Medulla oblongata (tissue), 1 donor: ENCODE data around the gene STK10.

ENCODE experiments used
- DNase-seq: peaks from one replicate; pipeline ENCODE4 v3.0.0-alpha.2; 2015; ENCODE audit errors: extremely low spot score

STK10 gene

GRCh38 chr5:172090976-172091547, 97.0 kb downstream of the STK10 start:
- DNase-seq = no peak

- DNase-seq = no peak
Measured at GRCh38 chr5:172089298-172090117, 98.5 kb downstream of the STK10 start.

GRCh38 chr5:172088801-172089200, 99.2 kb downstream of the STK10 start:
- DNase-seq = no peak

GRCh38 chr5:172086194-172086975, 101.6 kb downstream of the STK10 start:
- DNase-seq = no peak

- DNase-seq = no peak
Measured at GRCh38 chr5:172085738-172086137, 102.3 kb downstream of the STK10 start.

- DNase-seq = no peak
Measured at GRCh38 chr5:172082180-172082579, 105.8 kb downstream of the STK10 start.

GRCh38 chr5:172079876-172080275, 108.1 kb downstream of the STK10 start:
- no peak for DNase-seq

- peak; percentile 34 for DNase-seq
Measured at GRCh38 chr5:172078726-172079345, 109.2 kb downstream of the STK10 start.

GRCh38 chr5:172077664-172078425, 110.2 kb downstream of the STK10 start:
- DNase-seq = no peak

- no peak for DNase-seq
Measured at GRCh38 chr5:172076761-172077244, 111.2 kb downstream of the STK10 start.

- DNase-seq = no peak
Measured at GRCh38 chr5:172075656-172076055, 112.4 kb downstream of the STK10 start.

GRCh38 chr5:172074896-172075295, 113.1 kb downstream of the STK10 start:
- DNase-seq = no peak

- no peak for DNase-seq
Measured at GRCh38 chr5:172071309-172071875, 116.6 kb downstream of the STK10 start.

GRCh38 chr5:172065431-172066065, 122.5 kb downstream of the STK10 start:
- DNase-seq = no peak

GRCh38 chr5:172064766-172065165, 123.3 kb downstream of the STK10 start:
- no peak for DNase-seq

GRCh38 chr5:172064358-172064757, 123.7 kb downstream of the STK10 start:
- no peak for DNase-seq

- DNase-seq = no peak
Measured at GRCh38 chr5:172063463-172064235, 124.4 kb downstream of the STK10 start.

GRCh38 chr5:172059661-172060100, 128.3 kb downstream of the STK10 start:
- DNase-seq = no peak

- no peak for DNase-seq
Measured at GRCh38 chr5:172058088-172058487, 129.9 kb downstream of the STK10 start.

GRCh38 chr5:172055996-172056395, 132.0 kb downstream of the STK10 start:
- DNase-seq = no peak
